Measurements from ENCODE around the gene ZMIZ1.

- TF ChIP-seq, protein P1, sequence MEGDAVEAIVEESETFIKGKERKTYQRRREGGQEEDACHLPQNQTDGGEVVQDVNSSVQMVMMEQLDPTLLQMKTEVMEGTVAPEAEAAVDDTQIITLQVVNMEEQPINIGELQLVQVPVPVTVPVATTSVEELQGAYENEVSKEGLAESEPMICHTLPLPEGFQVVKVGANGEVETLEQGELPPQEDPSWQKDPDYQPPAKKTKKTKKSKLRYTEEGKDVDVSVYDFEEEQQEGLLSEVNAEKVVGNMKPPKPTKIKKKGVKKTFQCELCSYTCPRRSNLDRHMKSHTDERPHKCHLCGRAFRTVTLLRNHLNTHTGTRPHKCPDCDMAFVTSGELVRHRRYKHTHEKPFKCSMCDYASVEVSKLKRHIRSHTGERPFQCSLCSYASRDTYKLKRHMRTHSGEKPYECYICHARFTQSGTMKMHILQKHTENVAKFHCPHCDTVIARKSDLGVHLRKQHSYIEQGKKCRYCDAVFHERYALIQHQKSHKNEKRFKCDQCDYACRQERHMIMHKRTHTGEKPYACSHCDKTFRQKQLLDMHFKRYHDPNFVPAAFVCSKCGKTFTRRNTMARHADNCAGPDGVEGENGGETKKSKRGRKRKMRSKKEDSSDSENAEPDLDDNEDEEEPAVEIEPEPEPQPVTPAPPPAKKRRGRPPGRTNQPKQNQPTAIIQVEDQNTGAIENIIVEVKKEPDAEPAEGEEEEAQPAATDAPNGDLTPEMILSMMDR (conservative IDR thresholded peaks at IDR 0.05; ENCODE audit: low read length): no peak
- TF ChIP-seq EZH2phosphoT487 (IDR thresholded peaks at IDR 0.05; ENCODE audit: borderline replicate concordance): no peak
Observed at GRCh38 chr10:79313320-79313719, 244.6 kb downstream of the ZMIZ1 start.

All from Loucy (cell line).